IPS-NIHi7 (cell line): Measurements from ENCODE around the gene SH2D2A.
A peak's percentile ranks its signal among the peaks of the same experiment; 100 is the strongest.

Source experiments
- DNase-seq: peaks from one replicate; pipeline ENCODE4 v3.0.0; 2012; ENCODE audit warnings: mixed read lengths; ENCODE audit errors: extremely low spot score

The SH2D2A gene

GRCh38 chr1:156816561-156817328 lies at the start of gene SH2D2A:
Gene SH2D2A (minus strand): TSS chr1:156816848. CDS start chr1:156816708, 140 bp downstream.
- no peak for DNase-seq

DNA sequence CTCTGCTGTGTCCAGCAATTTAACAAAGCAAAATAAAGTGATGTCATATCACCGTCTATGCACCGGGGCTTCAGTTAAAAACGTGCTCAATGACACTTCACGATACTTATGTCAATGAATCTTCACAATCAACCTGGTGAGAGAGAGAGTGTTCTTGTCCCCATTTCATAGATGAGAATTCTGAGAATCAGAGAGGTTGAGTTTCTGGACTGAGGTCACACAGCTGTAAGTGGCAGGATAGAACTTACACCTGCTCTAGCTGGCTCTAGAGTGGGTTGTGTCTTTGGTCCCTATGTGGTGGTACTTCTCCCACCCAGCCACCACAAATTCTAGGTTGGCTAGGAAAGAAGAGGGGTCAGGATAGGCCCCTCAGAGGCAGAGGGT lies 49.2 kb upstream of the SH2D2A start:
- DNase-seq = no peak

DNA sequence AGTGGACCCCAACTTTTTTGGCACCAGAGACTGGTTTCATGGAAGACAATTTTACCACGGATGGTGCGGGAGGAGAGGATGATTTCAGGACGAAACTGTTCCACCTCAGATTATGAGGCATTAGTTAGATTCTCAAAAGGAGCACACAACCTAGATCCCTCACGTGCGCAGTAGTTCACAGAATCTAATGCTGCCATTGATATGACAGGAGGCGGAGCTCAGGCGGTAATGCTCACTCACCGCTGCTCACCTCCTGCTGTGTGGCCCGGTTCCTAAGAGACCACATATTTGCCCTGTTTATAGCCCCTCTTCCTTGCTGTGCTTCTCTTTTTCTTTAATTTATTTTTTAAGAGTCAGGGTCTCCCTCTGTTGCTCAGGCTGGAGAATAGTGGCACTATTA lies 48.6 kb upstream of the SH2D2A start:
- no peak for DNase-seq

GRCh38 chr1:156864796-156865195 lies 48.1 kb upstream of the SH2D2A start:
- DNase-seq = no peak

GRCh38 chr1:156863631-156864030 lies 47.0 kb upstream of the SH2D2A start:
- no peak for DNase-seq

DNA sequence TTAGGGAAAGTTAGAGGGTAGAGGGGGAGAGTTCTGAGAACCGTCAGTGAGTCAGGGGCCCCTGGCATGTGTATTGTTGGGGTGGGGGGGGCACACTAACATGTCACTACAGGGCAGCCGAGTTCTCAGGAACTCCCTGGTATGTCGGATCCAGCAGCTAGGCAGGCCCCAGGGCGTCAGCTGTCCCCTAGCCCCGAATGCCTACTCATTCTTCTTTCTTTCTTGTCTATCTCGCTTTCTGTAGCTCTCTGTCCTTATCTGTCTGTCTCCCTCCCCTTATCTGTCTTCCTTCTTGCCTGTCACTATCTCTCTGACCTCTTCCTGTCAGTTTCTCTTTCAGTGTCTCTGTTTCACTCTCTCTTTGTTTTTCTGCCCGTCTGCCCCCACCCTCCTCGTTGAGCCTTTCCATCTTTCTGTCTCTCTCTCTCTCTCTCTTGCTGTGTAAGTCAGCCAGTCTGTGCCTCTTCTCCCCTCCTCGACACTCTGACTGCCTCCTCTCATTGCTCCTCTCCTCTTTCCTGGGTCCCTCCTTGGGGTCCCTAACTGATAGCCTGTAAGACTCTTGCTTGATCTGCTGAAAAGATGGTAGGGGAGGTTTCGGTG lies 46.5 kb upstream of the SH2D2A start:
- no peak for DNase-seq

GRCh38 chr1:156862584-156862983 lies 45.9 kb upstream of the SH2D2A start:
- DNase-seq = no peak

DNA sequence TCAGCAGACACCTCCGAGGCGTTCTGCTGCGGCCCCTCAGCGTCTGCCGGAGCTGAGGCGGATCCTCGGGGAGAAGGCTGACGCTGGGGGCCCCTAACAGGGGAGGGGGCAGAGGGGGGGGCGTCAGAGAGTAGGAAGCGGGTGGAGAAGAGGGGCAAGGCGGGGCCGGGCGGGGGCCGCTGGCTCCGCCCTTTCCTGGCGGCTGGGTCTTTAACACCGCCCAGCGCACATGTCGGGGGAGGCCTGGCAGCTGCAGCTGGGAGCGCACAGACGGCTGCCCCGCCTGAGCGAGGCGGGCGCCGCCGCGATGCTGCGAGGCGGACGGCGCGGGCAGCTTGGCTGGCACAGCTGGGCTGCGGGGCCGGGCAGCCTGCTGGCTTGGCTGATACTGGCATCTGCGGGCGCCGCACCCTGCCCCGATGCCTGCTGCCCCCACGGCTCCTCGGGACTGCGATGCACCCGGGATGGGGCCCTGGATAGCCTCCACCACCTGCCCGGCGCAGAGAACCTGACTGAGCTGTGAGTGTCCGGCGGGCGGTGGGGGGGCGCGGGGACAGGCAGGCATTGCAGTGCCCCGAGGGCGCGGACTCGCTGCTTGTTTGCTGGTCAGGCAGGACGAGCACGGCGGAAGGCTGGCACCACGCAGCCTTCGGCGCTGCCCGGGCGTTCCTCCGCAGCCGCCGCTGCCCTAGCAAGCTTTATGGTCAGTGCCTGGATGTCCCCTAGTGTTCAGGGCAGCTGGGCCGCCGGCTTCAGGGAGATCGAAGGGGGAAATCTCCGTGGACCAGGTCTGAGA lies 44.2 kb upstream of the SH2D2A start, which contains the start of gene NTRK1:
Gene NTRK1, plus strand, starts transcription at position 238 of the 796 bp plus-strand sequence. Its CDS starts 70 bp downstream, at position 308.
- DNase-seq = peak; percentile 83

DNA sequence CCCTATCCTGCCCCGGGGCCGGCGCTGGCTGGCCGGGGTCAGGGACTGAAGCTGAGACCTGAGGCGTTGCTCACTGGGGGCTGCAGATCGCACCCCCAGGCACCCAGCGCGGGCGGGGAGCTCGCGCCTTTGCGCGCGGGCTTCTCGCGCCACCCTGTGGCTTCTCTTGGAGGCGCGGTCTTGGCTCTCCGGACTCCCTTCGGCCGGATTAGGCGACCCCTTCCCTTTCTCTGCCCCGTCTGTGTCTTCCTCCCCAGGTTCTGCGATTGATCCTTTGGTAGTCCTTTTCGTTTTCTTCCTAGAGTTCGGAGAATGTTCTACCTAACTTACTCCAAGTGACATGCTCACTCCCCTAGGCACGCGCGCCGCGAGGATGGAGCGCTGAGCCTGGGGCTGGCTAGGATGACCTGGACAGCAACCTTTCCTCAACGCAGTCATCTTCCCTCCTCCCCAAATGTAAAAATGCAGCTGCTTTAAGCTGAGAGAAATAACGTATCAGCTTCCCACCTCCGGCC lies 43.5 kb upstream of the SH2D2A start:
- peak; percentile 81 for DNase-seq

- peak; percentile 49 for DNase-seq
Measured at GRCh38 chr1:156859523-156860112, 43.0 kb upstream of the SH2D2A start.

- peak; percentile 51 for DNase-seq
Measured at GRCh38 chr1:156858959-156859522, 42.4 kb upstream of the SH2D2A start, which contains the start of gene INSRR. Gene INSRR (minus strand): TSS chr1:156859117. CDS start chr1:156858621, 496 bp downstream.

DNA sequence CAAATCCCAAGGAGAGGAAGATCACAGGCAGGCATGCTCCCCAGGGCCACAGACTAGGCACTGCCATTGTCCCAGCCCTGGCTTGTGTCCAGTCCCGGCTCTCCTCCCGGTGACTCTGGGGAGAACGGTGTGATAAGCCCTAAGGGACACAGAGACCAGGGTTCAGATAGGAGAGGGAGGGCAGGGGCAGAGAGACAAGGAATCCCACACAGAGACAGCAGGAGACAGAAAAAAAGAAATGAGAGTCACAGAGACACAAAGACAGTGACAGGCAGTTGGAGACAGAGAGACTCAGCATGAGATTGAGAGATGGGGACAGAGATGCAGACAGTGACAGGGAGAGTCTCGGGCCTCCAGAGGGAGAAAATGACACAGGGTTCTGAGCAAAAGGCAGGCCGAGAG lies 41.9 kb upstream of the SH2D2A start:
- no peak for DNase-seq

GRCh38 chr1:156857532-156857931 lies 40.9 kb upstream of the SH2D2A start:
- DNase-seq = no peak

GRCh38 chr1:156856282-156856785 lies 39.7 kb upstream of the SH2D2A start:
- no peak for DNase-seq

DNA sequence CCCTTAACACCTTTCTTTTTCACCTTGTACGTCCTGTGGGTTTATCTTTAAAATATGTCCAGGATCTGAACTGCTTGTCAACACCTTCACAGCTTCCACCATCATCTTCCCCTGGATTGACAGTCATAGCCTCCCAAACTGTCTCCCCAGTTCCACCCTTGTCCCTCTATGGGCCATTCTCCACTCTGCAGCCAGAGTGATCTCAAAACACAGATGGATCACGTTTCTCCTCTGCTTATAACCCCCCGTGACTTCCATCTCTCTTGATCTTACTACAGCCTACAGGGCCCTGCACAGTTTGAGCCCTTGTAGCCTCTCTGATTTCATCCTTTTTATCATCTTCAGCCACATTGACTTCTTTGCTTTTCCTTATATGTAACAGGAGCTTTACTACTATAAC lies 38.0 kb upstream of the SH2D2A start:
- DNase-seq = no peak

GRCh38 chr1:156853761-156854160 lies 37.1 kb upstream of the SH2D2A start:
- no peak for DNase-seq

GRCh38 chr1:156852418-156852874 lies 35.8 kb upstream of the SH2D2A start:
- no peak for DNase-seq

- no peak for DNase-seq
Measured at GRCh38 chr1:156851779-156852417, 35.2 kb upstream of the SH2D2A start.

DNA sequence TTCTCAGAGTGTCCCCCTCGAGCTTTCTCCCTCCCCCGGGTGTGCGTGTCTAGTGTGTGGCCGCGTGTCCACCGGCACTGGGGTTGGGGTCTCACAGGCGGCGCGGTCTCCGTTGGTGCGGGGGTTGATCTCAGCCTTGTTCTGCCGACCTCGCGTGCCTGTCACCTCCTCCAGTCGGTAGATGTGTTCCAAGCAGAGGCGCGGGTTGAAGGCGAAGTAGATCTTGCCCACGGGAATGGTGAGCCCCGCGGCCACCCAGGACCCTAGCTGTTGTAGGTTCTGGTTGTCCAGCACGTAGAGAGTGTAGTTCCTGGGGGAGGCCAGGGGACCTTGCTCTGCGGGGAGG lies 32.5 kb upstream of the SH2D2A start:
- DNase-seq = no peak

- DNase-seq = peak; percentile 81
Measured at GRCh38 chr1:156848461-156849150, 32.0 kb upstream of the SH2D2A start.
